ENCODE results near the gene PDF.
"Not testable (repeated sequence)": the region's sequence is repeated elsewhere in the genome, so short reads cannot be mapped to it uniquely, and the experiment has no call there.

PDF gene

DNA sequence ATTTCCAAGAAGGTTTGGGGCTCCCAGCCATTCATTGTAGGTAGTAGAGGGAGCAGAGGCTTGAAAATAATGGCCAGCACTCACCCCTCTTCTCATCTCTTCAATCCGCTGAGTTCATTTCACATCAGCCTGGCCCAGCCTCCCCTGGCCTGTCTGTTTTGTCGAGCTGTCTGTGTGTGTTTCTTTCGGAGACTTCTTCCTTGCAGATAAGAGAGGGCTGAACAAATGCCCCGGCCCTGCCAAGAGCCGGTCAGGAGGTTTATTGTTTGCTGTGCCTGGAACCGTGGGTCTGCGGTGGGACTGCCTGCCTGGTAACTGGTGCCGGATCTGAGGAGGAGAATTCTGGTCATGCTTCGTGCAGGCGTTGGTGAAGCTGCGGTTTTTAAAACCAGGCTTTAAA is 15.9 kb downstream of the PDF start:
- DNase-seq = no peak

DNA sequence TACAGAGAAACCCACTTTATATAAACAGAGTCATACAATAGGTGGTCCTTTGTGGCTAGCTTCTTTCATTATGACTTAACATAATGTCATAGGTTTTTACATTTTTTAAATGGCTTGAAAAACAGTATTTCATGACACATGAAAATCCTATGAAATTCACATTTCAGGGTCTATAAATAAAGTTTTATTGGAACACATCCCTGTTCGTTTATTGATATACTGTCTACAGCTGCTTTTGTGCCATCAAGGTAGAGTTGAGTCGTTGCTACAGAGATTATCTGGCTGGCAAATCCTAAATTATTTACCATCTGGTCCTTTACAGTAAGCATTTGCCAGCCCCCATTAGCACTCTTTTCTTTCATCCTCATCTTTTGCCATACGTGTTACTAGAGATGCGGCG is 16.9 kb downstream of the PDF start:
- no peak for DNase-seq

DNA sequence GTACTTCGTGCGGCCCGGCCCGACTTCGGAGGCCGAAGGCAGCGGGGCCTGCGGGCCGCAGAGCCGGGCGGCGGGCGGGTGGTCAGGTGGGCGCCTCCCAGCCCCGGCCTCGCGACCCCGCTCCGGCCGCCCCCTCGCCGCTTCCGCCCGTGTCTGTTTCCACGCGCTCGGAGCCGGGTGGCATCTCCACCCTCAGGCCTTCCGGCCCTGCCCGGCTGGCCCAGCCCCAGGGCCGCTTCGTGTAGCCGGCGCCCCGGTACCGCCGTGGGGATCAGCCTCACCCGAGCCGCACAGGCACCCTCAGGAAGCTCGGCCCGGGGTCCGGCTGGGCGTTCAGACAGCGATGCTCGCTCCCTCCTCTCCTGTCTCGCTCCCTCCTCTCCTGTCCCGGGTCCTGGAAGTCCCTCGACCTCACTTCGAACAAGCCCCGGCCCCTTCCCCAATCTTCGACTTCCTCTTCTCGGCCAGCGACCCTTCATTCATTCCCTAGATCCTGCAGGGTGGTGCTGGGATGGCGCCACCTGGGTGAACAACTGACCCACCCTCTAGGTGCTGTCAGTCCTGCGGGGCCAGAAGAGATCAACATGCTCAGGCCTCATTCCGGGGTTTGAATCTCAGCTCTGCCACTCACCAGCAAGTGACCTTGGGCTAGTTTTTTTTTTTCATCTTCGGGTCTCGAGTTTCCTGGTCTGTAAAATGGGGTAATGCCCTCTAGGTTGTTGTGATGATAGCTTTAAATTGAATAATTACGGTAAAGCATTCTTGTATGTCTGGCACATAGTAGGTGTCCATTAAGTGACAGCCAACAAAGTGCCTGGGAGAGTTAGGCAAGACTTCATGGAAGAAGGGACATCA is 18.6 kb downstream of the PDF start:
- peak; percentile 50 for DNase-seq

DNA sequence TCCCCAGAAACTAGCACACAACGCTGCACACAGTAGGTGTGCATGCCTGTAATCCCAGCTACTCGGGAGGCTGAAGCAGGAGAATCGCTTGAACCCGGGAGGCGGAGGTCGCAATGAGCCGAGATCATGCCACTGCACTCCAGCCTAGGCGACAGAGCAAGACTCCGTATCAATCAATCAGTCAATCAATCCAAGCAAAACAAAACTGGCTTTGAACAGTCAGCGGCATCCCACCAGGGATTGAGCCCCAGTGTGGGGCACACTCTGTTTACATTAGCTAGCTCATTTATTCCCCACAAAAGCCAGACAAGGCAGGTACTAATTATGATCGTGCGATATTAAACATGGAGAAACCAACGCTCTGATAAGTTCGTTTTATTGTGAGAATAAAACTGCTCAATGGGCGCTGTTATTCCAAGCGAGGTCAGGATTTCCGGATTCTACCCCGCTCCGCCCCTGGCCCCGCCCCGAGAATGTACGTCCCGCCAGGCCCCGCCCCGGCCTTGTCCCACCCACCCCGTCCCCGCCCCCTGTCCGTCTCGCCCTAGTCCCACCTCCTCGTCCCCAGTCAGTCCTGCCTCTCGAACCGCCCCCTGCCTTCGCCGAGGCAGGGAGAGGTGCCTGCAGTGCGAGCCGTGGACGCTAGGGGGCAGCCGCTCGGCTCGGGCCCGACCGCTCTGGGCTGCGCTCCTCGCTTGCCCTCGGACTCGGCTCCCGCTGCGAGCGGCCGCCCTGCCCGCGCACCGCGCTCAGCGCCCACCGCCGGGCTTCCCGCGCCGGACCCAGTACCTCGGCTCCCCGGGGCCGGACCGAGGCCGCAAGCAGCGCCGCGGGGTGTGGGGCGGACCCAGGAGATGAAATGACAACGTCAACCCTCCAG is 19.5 kb downstream of the PDF start, which contains the start of gene VPS4A:
Gene VPS4A (plus strand): TSS at position 698 of the 880 bp plus-strand sequence. CDS start 162 bp downstream, at position 860.
- DNase-seq = peak; percentile 98

DNA sequence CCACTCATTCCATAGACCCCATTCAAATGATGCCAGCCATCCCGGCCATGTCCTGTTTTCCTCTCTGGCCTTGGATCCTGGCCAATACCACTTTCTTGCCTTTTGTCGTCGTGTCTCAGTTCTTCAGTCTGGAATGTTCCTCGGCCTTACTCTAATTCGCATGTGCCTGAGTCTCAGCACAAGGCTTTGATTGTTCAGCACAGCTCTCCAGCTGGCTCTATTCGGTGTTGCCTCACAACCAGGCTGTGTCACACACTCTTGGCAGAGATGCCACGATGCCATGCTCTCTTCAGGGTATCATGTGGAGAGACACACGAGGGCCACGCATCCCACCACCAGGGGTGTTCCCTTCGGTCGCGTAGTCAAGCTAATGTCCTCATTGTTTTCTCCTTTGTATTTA is 21.1 kb downstream of the PDF start:
- DNase-seq = no peak

DNA sequence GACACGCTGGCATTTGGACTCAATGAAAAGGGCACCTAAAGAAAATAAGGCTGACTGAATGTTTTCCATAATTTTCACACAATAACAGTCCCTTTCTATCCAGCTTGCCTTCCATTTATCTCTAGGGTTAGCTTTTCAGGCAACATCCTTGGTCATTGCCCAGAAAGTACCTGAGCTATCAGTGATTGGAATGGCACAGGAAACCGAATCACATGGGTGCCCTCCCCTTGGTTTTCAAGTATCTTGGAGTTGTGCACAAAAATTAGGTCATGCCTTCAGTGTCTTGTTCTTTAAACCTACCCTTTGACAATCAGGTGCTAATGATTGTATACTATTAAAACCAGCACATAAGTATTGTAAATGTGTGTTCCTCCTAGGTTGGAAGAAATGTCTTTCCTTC is 22.5 kb downstream of the PDF start:
- no peak for DNase-seq

DNA sequence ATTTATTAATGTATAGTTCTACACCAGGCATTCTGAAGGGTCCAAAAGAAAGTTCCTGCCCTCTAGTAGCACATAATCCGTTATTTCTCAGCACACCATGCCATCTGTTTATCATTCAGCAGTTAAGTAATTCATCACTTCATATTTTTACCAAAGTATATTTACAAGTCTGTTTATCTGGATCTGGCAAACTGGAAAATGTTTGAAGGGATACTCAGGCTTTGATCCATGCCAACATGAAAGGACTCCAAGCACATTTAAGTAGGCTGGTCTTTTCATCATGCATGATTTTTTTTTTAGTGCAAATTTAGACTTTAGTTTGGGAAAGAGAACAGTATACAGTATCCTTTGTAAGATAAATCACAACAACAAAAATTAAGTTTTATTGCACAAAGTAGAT is 23.3 kb downstream of the PDF start:
- DNase-seq = no peak

DNA sequence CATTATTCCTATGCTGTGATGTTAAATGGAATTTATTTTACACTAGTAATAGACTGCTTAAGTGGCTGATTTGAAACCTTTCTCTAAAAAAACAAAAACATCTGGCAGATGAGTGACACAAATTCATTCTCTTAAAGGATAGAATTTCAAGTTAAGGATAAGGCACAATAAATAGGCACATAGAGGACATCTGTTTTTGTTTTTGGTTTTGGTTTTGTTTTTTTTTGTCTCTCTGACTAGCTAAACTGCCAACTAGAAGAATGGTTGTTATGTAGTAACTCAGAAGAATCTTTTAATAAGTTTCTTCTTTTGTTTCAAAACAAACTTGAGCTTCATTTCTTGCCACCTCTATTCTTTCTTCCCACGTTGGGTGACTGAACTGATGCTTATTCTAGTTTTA is 24.4 kb downstream of the PDF start:
- DNase-seq = no peak

DNA sequence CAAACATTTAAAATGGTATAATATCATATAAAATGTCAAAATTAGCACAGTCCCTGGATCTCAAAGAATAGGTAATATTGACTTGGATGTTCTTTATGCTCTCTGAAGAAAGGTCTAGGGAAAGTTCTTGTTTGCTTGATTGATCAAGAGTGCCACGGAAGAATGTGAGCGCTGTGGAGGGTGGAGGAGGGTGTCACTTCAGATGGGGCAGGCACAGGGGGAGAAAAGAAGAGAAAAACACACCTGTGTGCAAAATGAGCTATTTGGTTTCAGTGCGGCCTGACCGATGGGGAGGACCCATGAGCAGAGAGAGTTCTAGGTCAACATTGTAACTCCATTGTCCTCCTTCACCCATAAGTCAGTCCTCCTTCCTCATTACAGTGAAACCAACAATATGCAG is 28.1 kb downstream of the PDF start:
- DNase-seq = no peak

DNA sequence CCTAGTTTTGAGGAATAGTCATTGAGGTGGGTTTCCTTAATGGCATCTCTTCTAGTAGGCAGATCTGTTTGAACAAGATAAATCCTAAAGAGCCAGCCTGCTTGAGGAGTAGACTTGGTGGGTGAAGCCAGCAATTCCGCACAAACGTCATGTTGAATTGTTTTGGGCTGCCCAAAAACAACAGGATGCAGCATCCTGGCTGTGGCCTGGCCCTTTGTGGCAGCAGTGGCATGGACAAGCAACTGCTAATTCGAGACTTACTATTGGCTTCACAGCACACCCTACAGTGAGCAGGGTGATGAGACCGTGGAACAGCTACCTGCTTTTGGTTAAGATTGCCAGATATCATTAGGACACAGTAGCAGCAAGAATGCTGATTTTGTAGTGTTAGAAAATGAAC is 28.5 kb downstream of the PDF start:
- no peak for DNase-seq

DNA sequence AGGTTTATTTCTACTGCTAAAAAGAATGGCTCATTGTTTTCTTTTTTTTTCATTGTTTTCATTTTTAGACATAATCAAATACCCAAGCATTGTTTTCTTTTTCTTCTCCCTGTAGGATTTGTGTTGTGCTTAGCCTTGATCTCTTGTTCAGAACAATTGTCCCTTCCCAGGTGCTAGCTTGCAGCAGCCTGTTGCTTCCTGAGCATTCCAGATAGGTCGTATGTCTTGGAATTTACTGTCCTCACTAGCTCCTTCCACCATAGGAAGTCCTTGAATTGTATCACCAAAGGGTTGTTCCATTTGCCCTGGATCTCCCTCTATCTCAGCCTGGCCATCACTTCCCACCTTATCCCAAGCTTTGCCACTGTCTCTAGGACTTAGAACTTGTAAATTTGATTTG is 29.2 kb downstream of the PDF start:
- no peak for DNase-seq

DNA sequence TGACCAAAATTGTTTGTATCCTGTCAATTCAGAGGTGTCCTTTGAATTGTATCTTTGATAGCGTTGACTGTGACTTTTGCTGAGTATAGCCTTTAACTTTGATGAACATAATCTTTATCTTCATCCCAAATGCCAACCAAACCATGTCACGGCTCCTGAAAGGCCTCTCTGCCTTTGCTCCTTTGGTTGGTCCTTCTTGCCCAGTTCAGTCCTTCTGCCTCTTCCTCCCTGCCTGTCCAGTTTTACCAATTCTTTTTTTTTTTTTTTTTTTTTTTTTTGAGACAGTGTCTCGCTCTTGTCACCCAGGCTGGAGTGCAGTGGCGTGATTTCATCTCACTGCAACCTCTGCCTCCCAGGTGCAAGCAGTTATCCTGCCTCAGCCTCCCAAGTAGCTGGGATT is 32.1 kb downstream of the PDF start:
- DNase-seq = no peak

DNA sequence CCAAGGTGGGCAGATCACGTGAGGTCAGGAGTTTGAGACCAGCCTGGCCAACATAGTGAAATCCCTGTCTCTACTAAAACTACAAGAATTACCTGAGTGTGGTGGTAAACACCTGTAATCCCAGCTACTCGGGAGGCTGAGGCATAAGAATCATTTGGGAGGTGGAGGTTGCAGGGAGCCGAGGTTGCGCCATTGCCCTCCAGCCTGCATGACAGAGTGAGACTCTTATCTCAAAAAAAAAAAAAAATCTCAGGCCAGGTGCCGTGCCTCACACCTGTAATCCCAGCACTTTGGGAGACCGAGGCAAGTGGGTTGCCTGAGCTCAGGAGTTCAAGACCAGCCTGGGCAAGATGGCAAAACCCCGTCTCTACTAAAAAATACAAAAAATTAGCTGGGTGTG is 33.6 kb downstream of the PDF start:
- DNase-seq = not testable (repeated sequence)

DNA sequence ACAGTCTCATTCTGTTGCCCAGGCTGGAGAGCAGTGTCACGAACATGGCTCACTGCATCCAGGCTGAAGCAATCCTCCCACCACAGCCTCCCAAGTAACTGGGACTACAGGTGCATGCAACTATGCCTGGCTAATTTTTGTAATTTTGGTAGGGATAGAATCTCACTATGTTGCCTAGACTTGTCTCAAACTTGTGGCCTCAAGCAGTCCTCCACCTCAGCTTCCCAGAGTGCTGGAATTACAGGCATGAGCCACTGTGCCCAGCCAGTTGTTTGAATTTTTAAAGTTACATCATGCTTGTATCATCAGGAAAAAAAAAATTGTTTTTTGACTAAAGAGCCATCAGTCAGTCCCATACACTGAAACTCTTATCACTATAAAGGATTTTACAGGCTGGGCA is 36.3 kb downstream of the PDF start:
- no peak for DNase-seq

DNA sequence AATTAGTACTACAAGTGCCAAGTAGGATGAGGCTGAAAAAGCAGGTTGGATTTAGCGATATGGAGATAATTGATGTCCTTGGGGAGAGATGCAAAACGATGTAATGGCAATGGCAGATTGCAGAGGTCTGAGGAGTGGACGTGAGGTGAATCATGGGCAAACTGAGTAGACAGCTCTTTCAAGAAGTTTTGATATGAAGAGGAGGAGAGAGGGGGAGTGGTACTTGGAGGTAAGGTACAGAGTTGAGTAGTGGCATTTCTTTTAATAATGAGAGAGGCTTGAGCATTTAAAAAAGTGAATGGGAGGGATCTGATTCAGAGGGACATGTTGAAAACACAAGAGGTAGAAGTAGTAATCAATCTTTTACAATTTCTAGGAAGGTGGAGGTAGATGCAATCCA is 37.0 kb downstream of the PDF start:
- no peak for DNase-seq

DNA sequence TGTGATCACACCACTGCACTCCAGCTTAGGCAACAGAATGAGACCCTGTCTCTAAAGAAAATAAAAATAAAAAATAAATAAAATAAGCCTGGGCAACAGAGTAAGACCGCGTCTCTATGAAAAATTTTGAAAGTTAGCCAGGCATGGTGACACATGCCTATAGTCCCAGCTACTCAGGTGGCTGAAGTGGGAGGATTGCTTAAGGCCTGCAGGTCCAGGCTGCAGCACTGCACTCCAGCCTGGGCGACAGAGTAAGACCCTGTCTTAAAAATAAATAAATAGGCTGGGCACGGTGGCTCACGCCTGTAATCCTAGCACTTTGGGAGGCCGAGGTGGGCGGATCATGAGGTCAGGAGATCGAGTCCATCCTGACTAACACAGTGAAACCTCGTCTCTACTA is 38.7 kb downstream of the PDF start:
- not testable (repeated sequence) for DNase-seq

DNA sequence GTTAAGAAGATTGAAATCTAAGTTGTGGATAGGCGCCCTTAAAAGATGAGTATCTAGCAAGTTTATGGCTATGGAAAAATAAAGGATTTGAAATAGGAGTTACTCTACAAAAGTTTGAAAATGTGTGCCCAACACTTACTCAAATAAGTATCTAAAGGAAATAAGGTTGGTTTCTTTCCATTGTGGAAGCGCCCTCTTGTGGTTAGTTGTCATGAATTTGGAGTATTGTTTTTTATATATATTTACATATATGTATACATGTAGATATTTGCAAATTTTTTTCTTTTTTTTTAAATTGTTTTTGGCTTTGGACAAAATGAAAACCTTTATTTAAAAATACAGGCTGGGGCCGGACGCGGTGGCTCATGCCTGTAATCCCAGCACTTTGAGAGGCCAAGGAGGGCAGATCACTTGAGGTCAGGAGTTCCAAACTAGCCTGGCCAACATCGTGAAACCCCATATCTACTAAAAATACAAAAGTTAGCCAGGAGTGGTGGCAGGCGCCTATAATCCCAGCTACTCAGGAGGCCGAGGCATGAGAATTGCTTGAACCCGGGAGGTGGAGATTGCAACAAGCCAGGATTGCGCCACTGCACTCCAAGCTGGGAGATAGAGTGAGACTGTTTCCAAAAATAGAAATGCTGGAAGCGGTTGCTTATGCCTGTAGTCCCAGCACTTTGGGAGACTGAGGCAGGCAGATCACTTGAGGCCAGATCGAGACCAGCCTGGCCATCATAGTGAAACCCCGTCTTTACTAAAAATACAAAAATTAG is 43.3 kb downstream of the PDF start:
- DNase-seq = peak; percentile 81

DNA sequence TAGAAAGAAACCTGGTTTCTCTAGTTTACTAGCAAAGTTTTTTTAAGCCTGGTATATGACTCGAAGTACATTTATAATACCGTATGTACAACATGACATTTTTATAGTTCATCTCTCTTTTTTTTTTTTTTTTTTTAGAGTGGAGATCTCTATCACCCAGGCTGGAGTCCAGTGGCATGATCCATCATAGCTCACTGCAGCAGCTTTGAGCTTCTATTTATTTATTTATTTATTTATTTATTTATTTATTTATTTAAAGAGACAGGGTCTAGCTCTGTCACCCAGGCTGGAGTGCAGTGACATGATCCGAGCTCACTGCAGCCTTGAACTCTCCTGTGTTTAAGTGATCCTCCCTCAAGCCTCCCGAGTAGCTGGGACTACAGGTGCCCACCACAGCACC is 45.1 kb downstream of the PDF start:
- no peak for DNase-seq

DNA sequence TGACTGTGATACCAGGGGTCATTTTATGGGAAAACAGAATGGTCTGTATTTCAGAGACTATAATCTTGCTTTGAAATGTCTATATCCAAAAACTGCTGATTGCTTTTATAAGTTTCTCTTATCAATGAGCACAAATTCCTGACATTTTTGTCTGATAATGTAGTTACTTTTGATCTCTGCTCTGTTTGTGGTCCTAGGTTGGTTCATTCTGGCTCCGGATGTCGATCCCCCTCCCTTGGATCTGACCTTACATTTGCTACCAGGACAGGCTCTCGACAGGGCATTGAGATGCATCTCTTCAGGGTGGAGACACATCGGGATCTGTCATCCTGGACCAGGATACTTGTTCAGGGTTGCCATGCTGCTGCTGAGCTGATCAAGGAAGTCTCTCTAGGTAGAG is 46.5 kb downstream of the PDF start:
- DNase-seq = no peak

DNA sequence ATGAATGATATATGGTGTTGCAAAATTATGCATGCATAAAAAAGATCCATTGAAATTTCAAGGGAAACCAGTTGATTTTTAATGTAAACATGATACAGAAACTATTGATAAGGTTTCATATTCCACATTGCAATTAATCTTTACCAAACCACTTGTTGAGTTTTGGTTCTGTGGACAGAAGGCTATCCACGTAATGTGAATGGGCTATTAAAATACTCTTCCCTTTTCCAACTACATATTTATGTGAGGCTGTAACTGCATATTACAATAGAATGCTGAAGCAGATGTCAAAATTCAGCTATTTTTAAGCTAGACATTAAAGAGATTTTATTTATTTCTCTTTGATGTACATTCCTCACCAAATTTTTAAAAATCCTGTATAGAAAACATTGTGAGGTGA is 53.0 kb downstream of the PDF start:
- DNase-seq = no peak
